GM23338 (cell line): ENCODE data around the gene STAB2. TPM values are rescaled to one million over a fixed set of nuclear protein-coding genes. Genes with fewer than 3 reads are reported as not detected.
A peak's percentile ranks its signal among the peaks of the same experiment; 100 is the strongest.

Source experiments
- ATAC-seq: fragments of 200-7000 bp; cut with Tn5 transposase; 3 replicates; pipeline ENCODE4 v1.9.1; 2020
- DNase-seq: peaks from one replicate; pipeline ENCODE4 v3.0.0-alpha.2; 2015; ENCODE audit warnings: low spot score
- H2AFZ ChIP-seq: fragments of 200-600 bp; sonication (generic); 2 replicates; pipeline ENCODE4 v1.8.0; 2016; ENCODE audit warnings: antibody characterized with exemption, mild to moderate bottlenecking, moderate library complexity
- H3F3A ChIP-seq: fragments of 200-600 bp; sonication (generic); replicated peaks from 2 replicates; pipeline ENCODE4 v1.8.0; 2017; ENCODE audit warnings: antibody characterized with exemption, mixed run types, low read depth
- H3K27ac ChIP-seq: fragments of 200-600 bp; sonication (generic); 2 replicates; pipeline ENCODE4 v1.6.1; 2016; ENCODE audit warnings: low read depth
- H3K27me3 ChIP-seq: fragments of 200-600 bp; sonication (generic); 2 replicates; pipeline ENCODE4 v1.8.0; 2016; ENCODE audit warnings: mild to moderate bottlenecking, mixed run types, moderate library complexity; ENCODE audit not compliant: insufficient read depth
- H3K36me3 ChIP-seq: fragments of 200-600 bp; sonication (generic); 2 replicates; pipeline ENCODE4 v1.8.0; 2016; ENCODE audit warnings: mild to moderate bottlenecking; ENCODE audit not compliant: insufficient read depth
- H3K4me1 ChIP-seq: fragments of 200-600 bp; sonication (generic); 2 replicates; pipeline ENCODE4 v1.8.0; 2016; ENCODE audit warnings: mild to moderate bottlenecking, moderate library complexity; ENCODE audit not compliant: insufficient read depth
- H3K4me2 ChIP-seq: fragments of 200-600 bp; sonication (generic); 2 replicates; pipeline ENCODE4 v1.7.1; 2017; ENCODE audit warnings: mixed run types
- H3K4me3 ChIP-seq: fragments of 200-600 bp; sonication (generic); 2 replicates; pipeline ENCODE4 v1.6.1; 2016; ENCODE audit warnings: mixed run types
- H3K79me2 ChIP-seq: fragments of 200-600 bp; sonication (generic); replicated peaks from 2 replicates; pipeline ENCODE4 v1.8.0; 2017; ENCODE audit warnings: mild to moderate bottlenecking; ENCODE audit not compliant: insufficient read depth
- H3K9me2 ChIP-seq: fragments of 200-600 bp; sonication (generic); 2 replicates; pipeline ENCODE4 v1.8.0; 2017; ENCODE audit not compliant: insufficient read depth
- H4K20me1 ChIP-seq: fragments of 200-600 bp; sonication (generic); replicated peaks from 2 replicates; pipeline ENCODE4 v1.8.0; 2017; ENCODE audit warnings: mild to moderate bottlenecking; ENCODE audit not compliant: insufficient read depth
- H3K27ac Mint-ChIP-seq: 2 replicates; pipeline ENCODE4 v1.8.0; 2020; ENCODE audit warnings: inconsistent platforms, mild to moderate bottlenecking, moderate library complexity, mixed read lengths
- H3K27me3 Mint-ChIP-seq: 3 replicates; pipeline ENCODE4 v1.8.0; 2022; ENCODE audit warnings: low read depth, mild to moderate bottlenecking, moderate library complexity, mixed read lengths, inconsistent platforms; ENCODE audit not compliant: insufficient read depth, poor library complexity
- H3K36me3 Mint-ChIP-seq: 3 replicates; pipeline ENCODE4 v1.8.0; 2021; ENCODE audit warnings: low read depth, mild to moderate bottlenecking, inconsistent platforms, moderate library complexity, mixed read lengths
- H3K4me1 Mint-ChIP-seq: 3 replicates; pipeline ENCODE4 v1.8.0; 2020; ENCODE audit warnings: mild to moderate bottlenecking, inconsistent platforms, mixed read lengths
- H3K4me3 Mint-ChIP-seq: 3 replicates; pipeline ENCODE4 v1.8.0; 2021; ENCODE audit warnings: moderate library complexity, mild to moderate bottlenecking, inconsistent platforms, mixed read lengths
- H3K9me3 Mint-ChIP-seq: 3 replicates; pipeline ENCODE4 v1.8.0; 2020; ENCODE audit warnings: moderate library complexity, mild to moderate bottlenecking, inconsistent platforms, mixed read lengths
- CREB1 ChIP-seq: fragments of 250-450 bp; sonication (Bioruptor Pico); IDR thresholded peaks from 2 replicates; pipeline ENCODE4 v1.5.0; 2020; ENCODE audit warnings: low read depth, mild to moderate bottlenecking, moderate library complexity
- EZH2 ChIP-seq: fragments of 200-600 bp; sonication (generic); IDR thresholded peaks from one replicate; pipeline ENCODE4 v1.8.0; 2017; ENCODE audit warnings: antibody characterized with exemption, mild to moderate bottlenecking, low read depth; ENCODE audit not compliant: unreplicated experiment
- EZH2phosphoT487 ChIP-seq: fragments of 200-600 bp; sonication (generic); IDR thresholded peaks from one replicate; pipeline ENCODE4 v1.8.1; 2018; ENCODE audit warnings: antibody characterized with exemption; ENCODE audit not compliant: unreplicated experiment
- JUNB ChIP-seq: IDR thresholded peaks from one replicate; pipeline ENCODE4 v1.6.1; 2016; ENCODE audit warnings: antibody characterized with exemption; ENCODE audit not compliant: unreplicated experiment
- NANOG ChIP-seq: IDR thresholded peaks from 2 replicates; pipeline ENCODE4 v1.6.1; 2016; ENCODE audit warnings: antibody characterized with exemption, borderline replicate concordance
- POLR2AphosphoS5 ChIP-seq: IDR thresholded peaks from 2 replicates; pipeline ENCODE4 v1.6.1; 2016; ENCODE audit warnings: antibody characterized with exemption, low read depth
- STAT1 ChIP-seq: IDR thresholded peaks from one replicate; pipeline ENCODE4 v1.6.1; 2016; ENCODE audit warnings: antibody characterized with exemption; ENCODE audit not compliant: unreplicated experiment
- ZNF114 ChIP-seq: fragments of 250-450 bp; sonication (Bioruptor Pico); IDR thresholded peaks from 2 replicates; pipeline ENCODE4 v1.5.0; 2020; ENCODE audit warnings: mild to moderate bottlenecking, moderate library complexity
- ZNF331 ChIP-seq: fragments of 250-450 bp; sonication (Bioruptor Pico); IDR thresholded peaks from 2 replicates; pipeline ENCODE4 v1.5.0; 2020; ENCODE audit warnings: low read depth, mild to moderate bottlenecking, moderate library complexity
- polyA plus RNA-seq: library from polyadenylated mRNA; unstranded; fragments of >200 nt; fragmentation: Nextera tagmentation; extraction: Ambion mirVana; gene quantifications from 2 replicates; pipeline ENCODE4 v1.2.1, GENCODE V29; 2016
- total RNA-seq: library from RNA; depleted of rRNA; stranded (reverse); fragments of >200 nt; shearing (Covaris generic); gene quantifications from 2 replicates; pipeline ENCODE4 v1.2.3, GENCODE V29; 2014
- TF ChIP-seq, protein P1 (sequence below), 2 experiments: fragments of 200-600 bp in 1 of 2; sonication (generic) in 1 of 2; conservative IDR thresholded peaks; 2 replicates each; pipeline versions ENCODE4 v1.5.1 to v1.6.1; 2016 to 2017; ENCODE audit warnings: antibody characterized with exemption in 2 of 2, low read depth in 2 of 2, mild to moderate bottlenecking in 2 of 2, moderate library complexity in 1 of 2
- TF ChIP-seq, protein P2 (sequence below): IDR thresholded peaks from one replicate; pipeline ENCODE4 v1.6.1; 2018; ENCODE audit warnings: antibody characterized with exemption; ENCODE audit not compliant: unreplicated experiment
- TF ChIP-seq, protein P3 (sequence below): IDR thresholded peaks from 2 replicates; pipeline ENCODE4 v1.6.1; 2016; ENCODE audit warnings: antibody characterized with exemption
- TF ChIP-seq, protein P4 (sequence below): fragments of 250-450 bp; sonication (Bioruptor Pico); IDR thresholded peaks from 2 replicates; pipeline ENCODE4 v1.5.0; 2020; ENCODE audit warnings: mild to moderate bottlenecking, moderate library complexity

The STAB2 gene
- total and polyA plus RNA-seq, 2 experiments from 2014 or later: 0.14 TPM; not detected in 1

DNA sequence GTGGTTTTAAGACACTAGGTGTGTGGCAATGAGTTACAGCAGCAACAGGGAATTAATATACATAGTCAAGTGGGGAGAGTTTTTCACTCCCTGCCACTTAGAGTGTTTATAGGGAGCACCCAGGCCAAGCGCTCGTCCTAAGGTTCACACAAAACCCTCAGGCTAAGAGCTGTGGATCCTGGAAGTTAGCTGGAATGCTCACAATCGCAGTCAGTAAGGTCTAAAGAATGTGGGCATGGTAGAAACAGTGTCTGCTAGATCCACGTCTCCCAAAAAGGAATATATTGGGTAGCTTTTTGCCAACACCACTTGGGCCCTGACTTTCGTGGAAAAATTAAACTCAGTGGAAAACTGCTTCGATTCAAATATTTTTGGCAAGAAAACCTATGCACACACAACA is 36.6 kb downstream of the STAB2 start:
- H3K4me2 ChIP-seq: no peak overlapping the region
- ATAC-seq (no peak), DNase-seq (no peak)
- Mint-ChIP-seq H3K9me3 (no peaks in the 10 kb centered on the region), H3K27me3 (peaks cover 3% of the 10 kb centered on the region), H3K27ac (no peak overlapping the region), H3K4me1 (no peaks in the 10 kb centered on the region), H3K36me3 (no peaks in the 10 kb centered on the region), H3K4me3 (no peak overlapping the region)
- H4K20me1 ChIP-seq: no peaks in the 10 kb centered on the region
- H3K27ac ChIP-seq: no peak overlapping the region
- no peaks in the 10 kb centered on the region for H3K79me2 ChIP-seq
- no peaks in the 10 kb centered on the region for H3F3A ChIP-seq
- no peak overlapping the region for H3K4me3 ChIP-seq
- no peaks in the 10 kb centered on the region for H3K36me3 ChIP-seq
- no peak for TF ChIP-seq EZH2phosphoT487
- no peak for TF ChIP-seq ZNF114 (CRISPR knock-in tag)
- no peak for TF ChIP-seq STAT1
- TF ChIP-seq NANOG: no peak
- no peak for TF ChIP-seq CREB1 (CRISPR knock-in tag)
- TF ChIP-seq, protein P1, sequence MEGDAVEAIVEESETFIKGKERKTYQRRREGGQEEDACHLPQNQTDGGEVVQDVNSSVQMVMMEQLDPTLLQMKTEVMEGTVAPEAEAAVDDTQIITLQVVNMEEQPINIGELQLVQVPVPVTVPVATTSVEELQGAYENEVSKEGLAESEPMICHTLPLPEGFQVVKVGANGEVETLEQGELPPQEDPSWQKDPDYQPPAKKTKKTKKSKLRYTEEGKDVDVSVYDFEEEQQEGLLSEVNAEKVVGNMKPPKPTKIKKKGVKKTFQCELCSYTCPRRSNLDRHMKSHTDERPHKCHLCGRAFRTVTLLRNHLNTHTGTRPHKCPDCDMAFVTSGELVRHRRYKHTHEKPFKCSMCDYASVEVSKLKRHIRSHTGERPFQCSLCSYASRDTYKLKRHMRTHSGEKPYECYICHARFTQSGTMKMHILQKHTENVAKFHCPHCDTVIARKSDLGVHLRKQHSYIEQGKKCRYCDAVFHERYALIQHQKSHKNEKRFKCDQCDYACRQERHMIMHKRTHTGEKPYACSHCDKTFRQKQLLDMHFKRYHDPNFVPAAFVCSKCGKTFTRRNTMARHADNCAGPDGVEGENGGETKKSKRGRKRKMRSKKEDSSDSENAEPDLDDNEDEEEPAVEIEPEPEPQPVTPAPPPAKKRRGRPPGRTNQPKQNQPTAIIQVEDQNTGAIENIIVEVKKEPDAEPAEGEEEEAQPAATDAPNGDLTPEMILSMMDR (conservative IDR thresholded peaks at IDR 0.05; ENCODE audit: low read depth in 2 of 2): no peak
- no peak for TF ChIP-seq ZNF331 (CRISPR knock-in tag)
- TF ChIP-seq, protein P2, sequence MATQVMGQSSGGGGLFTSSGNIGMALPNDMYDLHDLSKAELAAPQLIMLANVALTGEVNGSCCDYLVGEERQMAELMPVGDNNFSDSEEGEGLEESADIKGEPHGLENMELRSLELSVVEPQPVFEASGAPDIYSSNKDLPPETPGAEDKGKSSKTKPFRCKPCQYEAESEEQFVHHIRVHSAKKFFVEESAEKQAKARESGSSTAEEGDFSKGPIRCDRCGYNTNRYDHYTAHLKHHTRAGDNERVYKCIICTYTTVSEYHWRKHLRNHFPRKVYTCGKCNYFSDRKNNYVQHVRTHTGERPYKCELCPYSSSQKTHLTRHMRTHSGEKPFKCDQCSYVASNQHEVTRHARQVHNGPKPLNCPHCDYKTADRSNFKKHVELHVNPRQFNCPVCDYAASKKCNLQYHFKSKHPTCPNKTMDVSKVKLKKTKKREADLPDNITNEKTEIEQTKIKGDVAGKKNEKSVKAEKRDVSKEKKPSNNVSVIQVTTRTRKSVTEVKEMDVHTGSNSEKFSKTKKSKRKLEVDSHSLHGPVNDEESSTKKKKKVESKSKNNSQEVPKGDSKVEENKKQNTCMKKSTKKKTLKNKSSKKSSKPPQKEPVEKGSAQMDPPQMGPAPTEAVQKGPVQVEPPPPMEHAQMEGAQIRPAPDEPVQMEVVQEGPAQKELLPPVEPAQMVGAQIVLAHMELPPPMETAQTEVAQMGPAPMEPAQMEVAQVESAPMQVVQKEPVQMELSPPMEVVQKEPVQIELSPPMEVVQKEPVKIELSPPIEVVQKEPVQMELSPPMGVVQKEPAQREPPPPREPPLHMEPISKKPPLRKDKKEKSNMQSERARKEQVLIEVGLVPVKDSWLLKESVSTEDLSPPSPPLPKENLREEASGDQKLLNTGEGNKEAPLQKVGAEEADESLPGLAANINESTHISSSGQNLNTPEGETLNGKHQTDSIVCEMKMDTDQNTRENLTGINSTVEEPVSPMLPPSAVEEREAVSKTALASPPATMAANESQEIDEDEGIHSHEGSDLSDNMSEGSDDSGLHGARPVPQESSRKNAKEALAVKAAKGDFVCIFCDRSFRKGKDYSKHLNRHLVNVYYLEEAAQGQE: no peak
- TF ChIP-seq, protein P3, sequence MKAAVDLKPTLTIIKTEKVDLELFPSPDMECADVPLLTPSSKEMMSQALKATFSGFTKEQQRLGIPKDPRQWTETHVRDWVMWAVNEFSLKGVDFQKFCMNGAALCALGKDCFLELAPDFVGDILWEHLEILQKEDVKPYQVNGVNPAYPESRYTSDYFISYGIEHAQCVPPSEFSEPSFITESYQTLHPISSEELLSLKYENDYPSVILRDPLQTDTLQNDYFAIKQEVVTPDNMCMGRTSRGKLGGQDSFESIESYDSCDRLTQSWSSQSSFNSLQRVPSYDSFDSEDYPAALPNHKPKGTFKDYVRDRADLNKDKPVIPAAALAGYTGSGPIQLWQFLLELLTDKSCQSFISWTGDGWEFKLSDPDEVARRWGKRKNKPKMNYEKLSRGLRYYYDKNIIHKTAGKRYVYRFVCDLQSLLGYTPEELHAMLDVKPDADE: no peak
- no peak for TF ChIP-seq EZH2
- no peak for TF ChIP-seq POLR2AphosphoS5
- no peak for TF ChIP-seq JUNB
- TF ChIP-seq, protein P4, sequence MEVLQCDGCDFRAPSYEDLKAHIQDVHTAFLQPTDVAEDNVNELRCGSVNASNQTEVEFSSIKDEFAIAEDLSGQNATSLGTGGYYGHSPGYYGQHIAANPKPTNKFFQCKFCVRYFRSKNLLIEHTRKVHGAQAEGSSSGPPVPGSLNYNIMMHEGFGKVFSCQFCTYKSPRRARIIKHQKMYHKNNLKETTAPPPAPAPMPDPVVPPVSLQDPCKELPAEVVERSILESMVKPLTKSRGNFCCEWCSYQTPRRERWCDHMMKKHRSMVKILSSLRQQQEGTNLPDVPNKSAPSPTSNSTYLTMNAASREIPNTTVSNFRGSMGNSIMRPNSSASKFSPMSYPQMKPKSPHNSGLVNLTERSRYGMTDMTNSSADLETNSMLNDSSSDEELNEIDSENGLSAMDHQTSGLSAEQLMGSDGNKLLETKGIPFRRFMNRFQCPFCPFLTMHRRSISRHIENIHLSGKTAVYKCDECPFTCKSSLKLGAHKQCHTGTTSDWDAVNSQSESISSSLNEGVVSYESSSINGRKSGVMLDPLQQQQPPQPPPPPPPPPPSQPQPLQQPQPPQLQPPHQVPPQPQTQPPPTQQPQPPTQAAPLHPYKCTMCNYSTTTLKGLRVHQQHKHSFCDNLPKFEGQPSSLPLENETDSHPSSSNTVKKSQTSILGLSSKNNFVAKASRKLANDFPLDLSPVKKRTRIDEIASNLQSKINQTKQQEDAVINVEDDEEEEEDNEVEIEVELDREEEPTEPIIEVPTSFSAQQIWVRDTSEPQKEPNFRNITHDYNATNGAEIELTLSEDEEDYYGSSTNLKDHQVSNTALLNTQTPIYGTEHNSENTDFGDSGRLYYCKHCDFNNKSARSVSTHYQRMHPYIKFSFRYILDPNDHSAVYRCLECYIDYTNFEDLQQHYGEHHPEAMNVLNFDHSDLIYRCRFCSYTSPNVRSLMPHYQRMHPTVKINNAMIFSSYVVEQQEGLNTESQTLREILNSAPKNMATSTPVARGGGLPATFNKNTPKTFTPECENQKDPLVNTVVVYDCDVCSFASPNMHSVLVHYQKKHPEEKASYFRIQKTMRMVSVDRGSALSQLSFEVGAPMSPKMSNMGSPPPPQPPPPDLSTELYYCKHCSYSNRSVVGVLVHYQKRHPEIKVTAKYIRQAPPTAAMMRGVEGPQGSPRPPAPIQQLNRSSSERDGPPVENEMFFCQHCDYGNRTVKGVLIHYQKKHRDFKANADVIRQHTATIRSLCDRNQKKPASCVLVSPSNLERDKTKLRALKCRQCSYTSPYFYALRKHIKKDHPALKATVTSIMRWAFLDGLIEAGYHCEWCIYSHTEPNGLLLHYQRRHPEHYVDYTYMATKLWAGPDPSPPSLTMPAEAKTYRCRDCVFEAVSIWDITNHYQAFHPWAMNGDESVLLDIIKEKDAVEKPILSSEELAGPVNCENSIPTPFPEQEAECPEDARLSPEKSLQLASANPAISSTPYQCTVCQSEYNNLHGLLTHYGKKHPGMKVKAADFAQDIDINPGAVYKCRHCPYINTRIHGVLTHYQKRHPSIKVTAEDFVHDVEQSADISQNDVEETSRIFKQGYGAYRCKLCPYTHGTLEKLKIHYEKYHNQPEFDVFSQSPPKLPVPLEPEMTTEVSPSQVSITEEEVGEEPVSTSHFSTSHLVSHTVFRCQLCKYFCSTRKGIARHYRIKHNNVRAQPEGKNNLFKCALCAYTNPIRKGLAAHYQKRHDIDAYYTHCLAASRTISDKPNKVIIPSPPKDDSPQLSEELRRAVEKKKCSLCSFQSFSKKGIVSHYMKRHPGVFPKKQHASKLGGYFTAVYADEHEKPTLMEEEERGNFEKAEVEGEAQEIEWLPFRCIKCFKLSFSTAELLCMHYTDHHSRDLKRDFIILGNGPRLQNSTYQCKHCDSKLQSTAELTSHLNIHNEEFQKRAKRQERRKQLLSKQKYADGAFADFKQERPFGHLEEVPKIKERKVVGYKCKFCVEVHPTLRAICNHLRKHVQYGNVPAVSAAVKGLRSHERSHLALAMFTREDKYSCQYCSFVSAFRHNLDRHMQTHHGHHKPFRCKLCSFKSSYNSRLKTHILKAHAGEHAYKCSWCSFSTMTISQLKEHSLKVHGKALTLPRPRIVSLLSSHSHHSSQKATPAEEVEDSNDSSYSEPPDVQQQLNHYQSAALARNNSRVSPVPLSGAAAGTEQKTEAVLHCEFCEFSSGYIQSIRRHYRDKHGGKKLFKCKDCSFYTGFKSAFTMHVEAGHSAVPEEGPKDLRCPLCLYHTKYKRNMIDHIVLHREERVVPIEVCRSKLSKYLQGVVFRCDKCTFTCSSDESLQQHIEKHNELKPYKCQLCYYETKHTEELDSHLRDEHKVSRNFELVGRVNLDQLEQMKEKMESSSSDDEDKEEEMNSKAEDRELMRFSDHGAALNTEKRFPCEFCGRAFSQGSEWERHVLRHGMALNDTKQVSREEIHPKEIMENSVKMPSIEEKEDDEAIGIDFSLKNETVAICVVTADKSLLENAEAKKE: no peak
- peak overlapping the region; percentile 52; the same call in 1 of the 2 replicates for H2AFZ ChIP-seq
- H3K4me1 ChIP-seq: no peaks in the 10 kb centered on the region
- no peaks in the 10 kb centered on the region for H3K27me3 ChIP-seq
- H3K9me2 ChIP-seq: no peaks in the 10 kb centered on the region
